ENCODE results near the gene RETREG3.
A peak's percentile ranks its signal among the peaks of the same experiment; 100 is the strongest.
"Not testable (repeated sequence)": the region's sequence is repeated elsewhere in the genome, so short reads cannot be mapped to it uniquely, and the experiment has no call there.

The RETREG3 gene

GRCh38 chr17:42553161-42553818 is 55.9 kb downstream of the RETREG3 start:
- no peak overlapping the region for H2AFZ ChIP-seq (ENCODE audit: low read length)
- H3K9me3 ChIP-seq (ENCODE audit: low read length), result no peaks in the 10 kb centered on the region
- H3K79me2 ChIP-seq (ENCODE audit: insufficient read depth, low read length), result no peaks in the 10 kb centered on the region
- peaks cover 19% of the 10 kb centered on the region for H3K4me1 ChIP-seq (ENCODE audit: insufficient read depth, low read length, severe bottlenecking)
- no peak overlapping the region for H3K9ac ChIP-seq (ENCODE audit: low read length)
- no peaks in the 10 kb centered on the region for H3F3A ChIP-seq (ENCODE audit: insufficient read depth, low read length)
- H3K4me3 ChIP-seq (ENCODE audit: low read depth, low read length, poor library complexity, severe bottlenecking), result peak overlapping the region; percentile 66
- no peaks in the 10 kb centered on the region for H4K20me1 ChIP-seq (ENCODE audit: insufficient read depth, low read length)
- no peak overlapping the region for H3K27ac ChIP-seq (ENCODE audit: low read depth, low read length, poor library complexity, severe bottlenecking)
- H3K36me3 ChIP-seq (ENCODE audit: insufficient read depth, low read length), result 0 out of 2 replicates have a peak, but pooled peaks cover 4% of the 10 kb centered on the region
- TF ChIP-seq CTCF (IDR thresholded peaks at IDR 0.05; ENCODE audit: low read length) (no peak), EZH2 (IDR thresholded peaks at IDR 0.05; ENCODE audit: borderline replicate concordance, low read length) (no peak)
- H3K27me3 ChIP-seq (ENCODE audit: insufficient read depth, low read length), result no peaks in the 10 kb centered on the region
- H3K9me2 ChIP-seq (ENCODE audit: low read depth, low read length), result no peaks in the 10 kb centered on the region
- H3K4me2 ChIP-seq (ENCODE audit: low read length), result peak overlapping the region; percentile 63; the same call in 1 of the 2 replicates

- Histone ChIP-seq H3K4me2 (ENCODE audit: low read length) (peak within 1 kb of the TSS; percentile 63; the same call in 1 of the 2 replicates), H3K4me3 (ENCODE audit: low read depth, low read length, poor library complexity, severe bottlenecking) (peak within 1 kb of the TSS; percentile 66), H3K4me1 (ENCODE audit: insufficient read depth, low read length, severe bottlenecking) (peaks cover 23% of the 10 kb centered on the region)
- H2AFZ ChIP-seq (ENCODE audit: low read length); H3K27me3 ChIP-seq (ENCODE audit: insufficient read depth, low read length); H4K20me1 ChIP-seq (ENCODE audit: insufficient read depth, low read length); H3K36me3 ChIP-seq (ENCODE audit: insufficient read depth, low read length); H3K9me3 ChIP-seq (ENCODE audit: low read length); H3K9me2 ChIP-seq (ENCODE audit: low read depth, low read length); H3K79me2 ChIP-seq (ENCODE audit: insufficient read depth, low read length); H3K27ac ChIP-seq (ENCODE audit: low read depth, low read length, poor library complexity, severe bottlenecking); H3K9ac ChIP-seq (ENCODE audit: low read length); H3F3A ChIP-seq (ENCODE audit: insufficient read depth, low read length): not testable (repeated sequence)
Observed at GRCh38 chr17:42552736-42553135, 56.4 kb downstream of the RETREG3 start, which contains the start of gene HSD17B1. HSD17B1 (plus strand) TSS chr17:42552923; CDS start chr17:42552934, 11 bp downstream.

DNA sequence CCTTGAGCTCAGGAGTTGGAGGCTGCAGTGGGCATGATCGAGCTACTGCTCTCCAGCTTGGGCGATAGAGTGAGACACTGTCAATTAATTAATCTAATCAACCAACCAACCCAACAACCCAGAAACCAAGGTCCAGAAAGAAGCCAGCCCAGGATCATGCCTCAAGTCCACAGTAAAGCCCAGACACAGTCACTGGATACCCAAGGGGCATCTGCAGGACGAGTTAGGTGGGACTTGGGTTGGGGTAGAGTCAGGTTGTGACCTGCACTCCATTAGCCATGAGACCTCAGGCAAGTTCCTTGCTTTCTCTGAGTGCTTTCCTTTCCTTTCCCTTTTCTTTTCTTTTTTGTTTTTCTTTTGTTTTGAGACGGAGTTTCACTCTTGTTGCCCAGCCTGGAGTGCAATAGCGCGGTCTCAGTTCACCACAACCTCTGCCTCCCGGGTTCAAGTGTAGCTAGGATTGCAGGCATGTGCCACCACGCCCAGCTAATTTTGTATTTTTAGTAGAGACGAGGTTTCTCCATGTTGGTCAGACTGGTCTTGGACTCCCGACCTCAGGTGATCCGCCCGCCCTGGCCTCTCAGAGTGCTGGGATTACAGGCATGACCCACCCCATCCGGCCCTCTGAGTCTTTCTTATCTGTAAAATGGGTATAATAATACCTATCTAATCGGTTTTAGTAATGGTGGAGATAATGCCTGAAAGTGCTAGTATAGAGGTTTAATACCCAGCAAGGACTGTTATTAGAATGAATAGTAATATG is 60.0 kb downstream of the RETREG3 start:
- no peaks in the 10 kb centered on the region for H3K9me2 ChIP-seq (ENCODE audit: low read depth, low read length)
- peak overlapping the region; percentile 74 for H3K4me2 ChIP-seq (ENCODE audit: low read length)
- H3K4me3 ChIP-seq (ENCODE audit: low read depth, low read length, poor library complexity, severe bottlenecking), result peak overlapping the region; percentile 64
- H3K27me3 ChIP-seq (ENCODE audit: insufficient read depth, low read length), result no peaks in the 10 kb centered on the region
- H3K4me1 ChIP-seq (ENCODE audit: insufficient read depth, low read length, severe bottlenecking), result peaks cover 14% of the 10 kb centered on the region
- H3K9ac ChIP-seq (ENCODE audit: low read length), result peak overlapping the region; percentile 56; the same call in 1 of the 2 replicates
- H4K20me1 ChIP-seq (ENCODE audit: insufficient read depth, low read length), result no peaks in the 10 kb centered on the region
- H3F3A ChIP-seq (ENCODE audit: insufficient read depth, low read length), result no peaks in the 10 kb centered on the region
- peaks cover 5% of the 10 kb centered on the region; the same call in 1 of the 2 replicates for H3K36me3 ChIP-seq (ENCODE audit: insufficient read depth, low read length)
- H3K9me3 ChIP-seq (ENCODE audit: low read length), result no peaks in the 10 kb centered on the region
- no peaks in the 10 kb centered on the region for H3K79me2 ChIP-seq (ENCODE audit: insufficient read depth, low read length)
- H2AFZ ChIP-seq (ENCODE audit: low read length), result no peak overlapping the region
- TF ChIP-seq EZH2 (IDR thresholded peaks at IDR 0.05; ENCODE audit: borderline replicate concordance, low read length) (no peak), CTCF (IDR thresholded peaks at IDR 0.05; ENCODE audit: low read length) (no peak)
- no peak overlapping the region for H3K27ac ChIP-seq (ENCODE audit: low read depth, low read length, poor library complexity, severe bottlenecking)
